Sigmoid colon (tissue), 7 donors: ENCODE measurements around the gene TM9SF4. TPM values are rescaled to one million over a fixed set of nuclear protein-coding genes. Genes with fewer than 3 reads are reported as not detected.
"Not testable (repeated sequence)": the region's sequence is repeated elsewhere in the genome, so short reads cannot be mapped to it uniquely, and the experiment has no call there.

Source experiments
- DNase-seq: peaks from one replicate; pipeline ENCODE4 v3.0.0-alpha.2; 2019
- H3K27ac ChIP-seq, 4 donors: fragments of 200-600 bp; sonication (generic); one replicate each; pipeline ENCODE4 v1.5.1; 2016 to 2019; ENCODE audit warnings: mild to moderate bottlenecking in 1 of 4
- H3K27me3 ChIP-seq, 3 donors: fragments of 200-600 bp; sonication (generic); one replicate each; pipeline ENCODE4 v1.5.1; 2019; ENCODE audit warnings: mild to moderate bottlenecking in 1 of 3
- H3K36me3 ChIP-seq, 4 donors: fragments of 200-600 bp; sonication (generic); one replicate each; pipeline ENCODE4 v1.5.1; 2016 to 2019
- H3K4me1 ChIP-seq, 4 donors: fragments of 200-600 bp; sonication (generic); one replicate each; pipeline ENCODE4 v1.5.1; 2017 to 2019
- H3K4me3 ChIP-seq, 4 donors: fragments of 200-600 bp; sonication (generic); one replicate each; pipeline ENCODE4 v1.5.1; 2017 to 2019; ENCODE audit warnings: mild to moderate bottlenecking in 2 of 4, moderate library complexity in 1 of 4
- H3K9me3 ChIP-seq, 4 donors: fragments of 200-600 bp in 3 of 4; sonication (generic) in 3 of 4; one replicate each; pipeline versions ENCODE4 v1.5.1 to v1.6.1; 2013 to 2019
- CTCF ChIP-seq, 4 experiments: fragments of 450-650 bp in 3 of 4; fragments of 200-600 bp in 1 of 4; IDR thresholded peaks; one replicate each; pipeline ENCODE4 v1.5.1; 2016 to 2019; ENCODE audit warnings: antibody characterized with exemption in 4 of 4, mild to moderate bottlenecking in 3 of 4, moderate library complexity in 2 of 4
- EP300 ChIP-seq, 4 donors: sonication (generic); formaldehyde crosslinking; IDR thresholded peaks; one replicate each; pipeline ENCODE4 v1.6.1; 2017; ENCODE audit warnings: antibody characterized with exemption in 4 of 4
- POLR2A ChIP-seq, 2 donors: fragments of 450-650 bp; IDR thresholded peaks; one replicate each; pipeline ENCODE4 v1.6.1; 2016; ENCODE audit warnings: antibody characterized with exemption in 2 of 2, mild to moderate bottlenecking in 2 of 2, moderate library complexity in 2 of 2
- POLR2AphosphoS5 ChIP-seq, 4 donors: sonication (generic); formaldehyde crosslinking; IDR thresholded peaks; one replicate each; pipeline ENCODE4 v1.6.1; 2017; ENCODE audit warnings: antibody characterized with exemption in 4 of 4
- WGBS, 2 donors: extraction: QIAGEN DNeasy Blood & Tissue Kit; methylation state at CpG; one replicate each; pipeline ENCODE4 v1.1.7; 2013; 5-methylcytosine and 5-hydroxymethylcytosine counted together
- intact Hi-C: fragments of 100-400 bp; cut with DNase I; formaldehyde crosslinking; loops from one replicate; pipeline ENCODE4 v1.15.1; 2023
- polyA plus RNA-seq, 3 donors: library from polyadenylated mRNA; stranded (reverse); fragments of 200-250 nt; gene quantifications; one replicate each; pipeline ENCODE4 v1.2.3, GENCODE V29; 2013
- total RNA-seq, 4 donors: library from RNA; depleted of rRNA; stranded (reverse); fragments of >200 nt; gene quantifications; one replicate each; pipeline ENCODE4 v1.1.0, GENCODE V29; 2016
- donor health status: healthy with polysubstance abuse.
- donor health status: Bipolar disorder and iron deficiency.
- donor health status: healthy.

TM9SF4 gene
- total and polyA plus RNA-seq, 7 donors: 6.6 to 38.3 (median 17.1) TPM

- no peak for DNase-seq
- intact Hi-C loops: no loop called here
- no peaks in the 10 kb centered on the region for H3K9me3 ChIP-seq
- WGBS, 2 donors: 94 to 95% methylated on average over 8 of the region's 8 CpGs
- TF ChIP-seq CTCF (IDR thresholded peaks at IDR 0.05) (no peak), EP300 (IDR thresholded peaks at IDR 0.05) (no peak), POLR2AphosphoS5 (IDR thresholded peaks at IDR 0.05) (no peak), POLR2A (IDR thresholded peaks at IDR 0.05) (no peak)
- H3K4me3 ChIP-seq: no peak overlapping the region
- no peak overlapping the region for H3K27ac ChIP-seq
- H3K36me3 ChIP-seq: no peaks in the 10 kb centered on the region
- peaks cover 0 to 42% (median 29%) of the 10 kb centered on the region in 4 donors for H3K4me1 ChIP-seq
- no peaks in the 10 kb centered on the region for H3K27me3 ChIP-seq
These were observed 4.9 kb downstream of the TM9SF4 start for GRCh38 chr20:32114305-32114960.

GRCh38 chr20:32115211-32115767 lies 5.8 kb downstream of the TM9SF4 start:
- Histone ChIP-seq H3K4me3 (no peak overlapping the region), H3K36me3 (no peaks in the 10 kb centered on the region), H3K9me3 (no peaks in the 10 kb centered on the region), H3K27ac (no peak overlapping the region), H3K4me1 (peaks cover 0 to 39% (median 26%) of the 10 kb centered on the region in 4 donors), H3K27me3 (no peaks in the 10 kb centered on the region)
- intact Hi-C loops: no loop called here
- 58 to 65% methylated on average over 5 of the region's 5 CpGs for WGBS, 2 donors
- no peak for TF ChIP-seq CTCF (IDR thresholded peaks at IDR 0.05)
- TF ChIP-seq POLR2AphosphoS5 (IDR thresholded peaks at IDR 0.05): no peak
- no peak for TF ChIP-seq POLR2A (IDR thresholded peaks at IDR 0.05)
- no peak for TF ChIP-seq EP300 (IDR thresholded peaks at IDR 0.05)
- DNase-seq: no peak

- Histone ChIP-seq H3K27ac (no peak overlapping the region), H3K27me3 (no peaks in the 10 kb centered on the region), H3K9me3 (no peaks in the 10 kb centered on the region), H3K4me1 (peaks cover 0 to 31% (median 18%) of the 10 kb centered on the region in 4 donors), H3K36me3 (no peaks in the 10 kb centered on the region), H3K4me3 (no peak overlapping the region)
- DNase-seq: no peak
- WGBS, 2 donors: 78 to 82% methylated on average over 6 of the region's 6 CpGs
- TF ChIP-seq POLR2AphosphoS5 (IDR thresholded peaks at IDR 0.05): no peak
- TF ChIP-seq EP300 (IDR thresholded peaks at IDR 0.05): no peak
- TF ChIP-seq POLR2A (IDR thresholded peaks at IDR 0.05): no peak
- TF ChIP-seq CTCF (IDR thresholded peaks at IDR 0.05): no peak
- intact Hi-C loops: no loop called here
These were observed 6.6 kb downstream of the TM9SF4 start for GRCh38 chr20:32116079-32116521.

- intact Hi-C loops, H3K36me3 ChIP-seq, H3K27ac ChIP-seq, H3K27me3 ChIP-seq, H3K9me3 ChIP-seq, H3K4me3 ChIP-seq, DNase-seq: not testable (repeated sequence)
- peaks cover 0 to 24% (median 14%) of the 10 kb centered on the region in 4 donors for H3K4me1 ChIP-seq
- 93% methylated on average over 6 of the region's 6 CpGs for WGBS, 2 donors
These were observed 7.3 kb downstream of the TM9SF4 start for GRCh38 chr20:32116796-32117195.

GRCh38 chr20:32118427-32118826 lies 8.9 kb downstream of the TM9SF4 start:
- H3K9me3 ChIP-seq, intact Hi-C loops, DNase-seq, H3K4me3 ChIP-seq, H3K36me3 ChIP-seq, H3K27ac ChIP-seq, H3K27me3 ChIP-seq: not testable (repeated sequence)
- H3K4me1 ChIP-seq: peaks cover 0 to 24% (median 7%) of the 10 kb centered on the region in 4 donors
- WGBS, 2 donors: 95 to 98% methylated on average over 5 of the region's 5 CpGs
